ENCODE results near the gene CDH4.

Gene CDH4

DNA sequence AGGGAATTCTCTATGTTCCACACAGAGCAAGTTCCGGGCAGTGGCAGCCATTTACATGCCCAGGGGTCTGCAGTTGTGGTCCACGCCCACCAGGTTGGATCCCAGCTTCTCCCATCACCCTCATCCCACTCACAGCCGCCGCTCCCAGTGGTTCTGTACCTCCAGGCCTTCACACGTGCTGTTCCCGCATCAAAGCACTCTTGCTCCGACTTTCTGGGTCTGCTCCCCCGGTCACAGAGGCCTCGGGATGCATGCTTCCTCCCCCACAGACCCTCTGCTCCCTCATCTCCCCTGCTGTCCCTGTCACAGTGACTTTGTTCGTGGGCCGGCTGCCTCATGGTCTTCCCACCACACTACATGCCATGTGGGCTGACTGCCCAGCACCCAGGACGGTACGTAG, 481.2 kb downstream of the CDH4 start:
- Histone ChIP-seq H3K4me1 (ENCODE audit: control insufficient read depth, insufficient read depth, low read length) (no peaks in the 10 kb centered on the region), H3K27ac (ENCODE audit: extremely low read depth, low read depth, low read length) (no peak overlapping the region), H3K9me3 (ENCODE audit: control insufficient read depth, insufficient read depth, low read depth, low read length) (no peaks in the 10 kb centered on the region), H3K4me3 (ENCODE audit: low read depth, low read length) (no peak overlapping the region), H3K36me3 (ENCODE audit: control insufficient read depth in 2 of 2, insufficient read depth in 1 of 2, low read length in 2 of 2) (no peaks in the 10 kb centered on the region)
- ChIA-PET CTCF (no interaction called here), POLR2A (no interaction called here)
- TF ChIP-seq OSR2 (tag by site-specific recombination; IDR thresholded peaks at IDR 0.05) (no peak), GFI1B (tag by site-specific recombination; IDR thresholded peaks at IDR 0.05) (no peak), ZNF677 (tag by site-specific recombination; IDR thresholded peaks at IDR 0.05) (no peak), ZNF624 (tag by site-specific recombination; IDR thresholded peaks at IDR 0.05) (no peak), GLIS2 (tag by site-specific recombination; IDR thresholded peaks at IDR 0.05) (no peak), ZBTB20 (tag by site-specific recombination; IDR thresholded peaks at IDR 0.05) (no peak), ZNF239 (tag by site-specific recombination; IDR thresholded peaks at IDR 0.05) (no peak), WT1 (tag by site-specific recombination; IDR thresholded peaks at IDR 0.05) (no peak), ZNF2 (tag by site-specific recombination; IDR thresholded peaks at IDR 0.05) (no peak), ZNF19 (tag by site-specific recombination; IDR thresholded peaks at IDR 0.05; ENCODE audit: low read depth) (no peak), ZBTB48 (tag by site-specific recombination; IDR thresholded peaks at IDR 0.05) (no peak), ZNF155 (tag by site-specific recombination; IDR thresholded peaks at IDR 0.05) (no peak), ZNF785 (tag by site-specific recombination; IDR thresholded peaks at IDR 0.05) (no peak), ZNF701 (tag by site-specific recombination; IDR thresholded peaks at IDR 0.05) (no peak), ZNF37A (tag by site-specific recombination; IDR thresholded peaks at IDR 0.05) (no peak)
- TF ChIP-seq, protein P1, sequence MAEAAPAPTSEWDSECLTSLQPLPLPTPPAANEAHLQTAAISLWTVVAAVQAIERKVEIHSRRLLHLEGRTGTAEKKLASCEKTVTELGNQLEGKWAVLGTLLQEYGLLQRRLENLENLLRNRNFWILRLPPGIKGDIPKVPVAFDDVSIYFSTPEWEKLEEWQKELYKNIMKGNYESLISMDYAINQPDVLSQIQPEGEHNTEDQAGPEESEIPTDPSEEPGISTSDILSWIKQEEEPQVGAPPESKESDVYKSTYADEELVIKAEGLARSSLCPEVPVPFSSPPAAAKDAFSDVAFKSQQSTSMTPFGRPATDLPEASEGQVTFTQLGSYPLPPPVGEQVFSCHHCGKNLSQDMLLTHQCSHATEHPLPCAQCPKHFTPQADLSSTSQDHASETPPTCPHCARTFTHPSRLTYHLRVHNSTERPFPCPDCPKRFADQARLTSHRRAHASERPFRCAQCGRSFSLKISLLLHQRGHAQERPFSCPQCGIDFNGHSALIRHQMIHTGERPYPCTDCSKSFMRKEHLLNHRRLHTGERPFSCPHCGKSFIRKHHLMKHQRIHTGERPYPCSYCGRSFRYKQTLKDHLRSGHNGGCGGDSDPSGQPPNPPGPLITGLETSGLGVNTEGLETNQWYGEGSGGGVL (tag by site-specific recombination; IDR thresholded peaks at IDR 0.05): no peak
- TF ChIP-seq, protein P2, sequence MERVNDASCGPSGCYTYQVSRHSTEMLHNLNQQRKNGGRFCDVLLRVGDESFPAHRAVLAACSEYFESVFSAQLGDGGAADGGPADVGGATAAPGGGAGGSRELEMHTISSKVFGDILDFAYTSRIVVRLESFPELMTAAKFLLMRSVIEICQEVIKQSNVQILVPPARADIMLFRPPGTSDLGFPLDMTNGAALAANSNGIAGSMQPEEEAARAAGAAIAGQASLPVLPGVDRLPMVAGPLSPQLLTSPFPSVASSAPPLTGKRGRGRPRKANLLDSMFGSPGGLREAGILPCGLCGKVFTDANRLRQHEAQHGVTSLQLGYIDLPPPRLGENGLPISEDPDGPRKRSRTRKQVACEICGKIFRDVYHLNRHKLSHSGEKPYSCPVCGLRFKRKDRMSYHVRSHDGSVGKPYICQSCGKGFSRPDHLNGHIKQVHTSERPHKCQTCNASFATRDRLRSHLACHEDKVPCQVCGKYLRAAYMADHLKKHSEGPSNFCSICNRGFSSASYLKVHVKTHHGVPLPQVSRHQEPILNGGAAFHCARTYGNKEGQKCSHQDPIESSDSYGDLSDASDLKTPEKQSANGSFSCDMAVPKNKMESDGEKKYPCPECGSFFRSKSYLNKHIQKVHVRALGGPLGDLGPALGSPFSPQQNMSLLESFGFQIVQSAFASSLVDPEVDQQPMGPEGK (tag by site-specific recombination; IDR thresholded peaks at IDR 0.05): no peak
- TF ChIP-seq, protein P3, sequence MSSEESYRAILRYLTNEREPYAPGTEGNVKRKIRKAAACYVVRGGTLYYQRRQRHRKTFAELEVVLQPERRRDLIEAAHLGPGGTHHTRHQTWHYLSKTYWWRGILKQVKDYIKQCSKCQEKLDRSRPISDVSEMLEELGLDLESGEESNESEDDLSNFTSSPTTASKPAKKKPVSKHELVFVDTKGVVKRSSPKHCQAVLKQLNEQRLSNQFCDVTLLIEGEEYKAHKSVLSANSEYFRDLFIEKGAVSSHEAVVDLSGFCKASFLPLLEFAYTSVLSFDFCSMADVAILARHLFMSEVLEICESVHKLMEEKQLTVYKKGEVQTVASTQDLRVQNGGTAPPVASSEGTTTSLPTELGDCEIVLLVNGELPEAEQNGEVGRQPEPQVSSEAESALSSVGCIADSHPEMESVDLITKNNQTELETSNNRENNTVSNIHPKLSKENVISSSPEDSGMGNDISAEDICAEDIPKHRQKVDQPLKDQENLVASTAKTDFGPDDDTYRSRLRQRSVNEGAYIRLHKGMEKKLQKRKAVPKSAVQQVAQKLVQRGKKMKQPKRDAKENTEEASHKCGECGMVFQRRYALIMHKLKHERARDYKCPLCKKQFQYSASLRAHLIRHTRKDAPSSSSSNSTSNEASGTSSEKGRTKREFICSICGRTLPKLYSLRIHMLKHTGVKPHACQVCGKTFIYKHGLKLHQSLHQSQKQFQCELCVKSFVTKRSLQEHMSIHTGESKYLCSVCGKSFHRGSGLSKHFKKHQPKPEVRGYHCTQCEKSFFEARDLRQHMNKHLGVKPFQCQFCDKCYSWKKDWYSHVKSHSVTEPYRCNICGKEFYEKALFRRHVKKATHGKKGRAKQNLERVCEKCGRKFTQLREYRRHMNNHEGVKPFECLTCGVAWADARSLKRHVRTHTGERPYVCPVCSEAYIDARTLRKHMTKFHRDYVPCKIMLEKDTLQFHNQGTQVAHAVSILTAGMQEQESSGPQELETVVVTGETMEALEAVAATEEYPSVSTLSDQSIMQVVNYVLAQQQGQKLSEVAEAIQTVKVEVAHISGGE (tag by site-specific recombination; conservative IDR thresholded peaks at IDR 0.05; ENCODE audit: low read depth): no peak
- TF ChIP-seq, protein P4, sequence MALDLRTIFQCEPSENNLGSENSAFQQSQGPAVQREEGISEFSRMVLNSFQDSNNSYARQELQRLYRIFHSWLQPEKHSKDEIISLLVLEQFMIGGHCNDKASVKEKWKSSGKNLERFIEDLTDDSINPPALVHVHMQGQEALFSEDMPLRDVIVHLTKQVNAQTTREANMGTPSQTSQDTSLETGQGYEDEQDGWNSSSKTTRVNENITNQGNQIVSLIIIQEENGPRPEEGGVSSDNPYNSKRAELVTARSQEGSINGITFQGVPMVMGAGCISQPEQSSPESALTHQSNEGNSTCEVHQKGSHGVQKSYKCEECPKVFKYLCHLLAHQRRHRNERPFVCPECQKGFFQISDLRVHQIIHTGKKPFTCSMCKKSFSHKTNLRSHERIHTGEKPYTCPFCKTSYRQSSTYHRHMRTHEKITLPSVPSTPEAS (tag by site-specific recombination; IDR thresholded peaks at IDR 0.05): no peak
- TF ChIP-seq, protein P5, sequence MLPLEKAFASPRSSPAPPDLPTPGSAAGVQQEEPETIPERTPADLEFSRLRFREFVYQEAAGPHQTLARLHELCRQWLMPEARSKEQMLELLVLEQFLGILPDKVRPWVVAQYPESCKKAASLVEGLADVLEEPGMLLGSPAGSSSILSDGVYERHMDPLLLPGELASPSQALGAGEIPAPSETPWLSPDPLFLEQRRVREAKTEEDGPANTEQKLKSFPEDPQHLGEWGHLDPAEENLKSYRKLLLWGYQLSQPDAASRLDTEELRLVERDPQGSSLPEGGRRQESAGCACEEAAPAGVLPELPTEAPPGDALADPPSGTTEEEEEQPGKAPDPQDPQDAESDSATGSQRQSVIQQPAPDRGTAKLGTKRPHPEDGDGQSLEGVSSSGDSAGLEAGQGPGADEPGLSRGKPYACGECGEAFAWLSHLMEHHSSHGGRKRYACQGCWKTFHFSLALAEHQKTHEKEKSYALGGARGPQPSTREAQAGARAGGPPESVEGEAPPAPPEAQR (tag by site-specific recombination; IDR thresholded peaks at IDR 0.05): no peak
